ENCODE results near the gene SULT1B1. TPM values are rescaled to one million over a fixed set of nuclear protein-coding genes. Genes with fewer than 3 reads are reported as not detected.

SULT1B1 gene
- total and polyA plus RNA-seq, 5 donors, result 0.18 to 2.7 (median 0.88) TPM

- no peaks in the 10 kb centered on the region for H3K4me1 ChIP-seq (ENCODE audit: control insufficient read depth, insufficient read depth, low read length)
- ATAC-seq (no peak), DNase-seq (no peak)
- H3K27me3 ChIP-seq (ENCODE audit: control insufficient read depth, insufficient read depth), result no peaks in the 10 kb centered on the region
- intact Hi-C loops (cut with DNase I), result no loop called here
- H3K4me3 ChIP-seq (ENCODE audit: low read length), result no peak overlapping the region
- no peaks in the 10 kb centered on the region for H3K9me3 ChIP-seq (ENCODE audit: control insufficient read depth, low read length)
- H3K27ac ChIP-seq (ENCODE audit: low read length), result no peak overlapping the region
- WGBS, result 76% methylated on average over 2 of the region's 2 CpGs
Measured at GRCh38 chr4:69749771-69750170, 10.6 kb downstream of the SULT1B1 start.

GRCh38 chr4:69748173-69748572 is 12.2 kb downstream of the SULT1B1 start:
- 49% methylated on average over 1 of the region's 1 CpG for WGBS
- no peaks in the 10 kb centered on the region for H3K27me3 ChIP-seq (ENCODE audit: control insufficient read depth, insufficient read depth)
- H3K4me1 ChIP-seq (ENCODE audit: control insufficient read depth, insufficient read depth, low read length), result no peaks in the 10 kb centered on the region
- no peaks in the 10 kb centered on the region for H3K9me3 ChIP-seq (ENCODE audit: control insufficient read depth, low read length)
- DNase-seq, result no peak
- ATAC-seq, result no peak
- no peak overlapping the region for H3K4me3 ChIP-seq (ENCODE audit: low read length)
- no peak overlapping the region for H3K27ac ChIP-seq (ENCODE audit: low read length)
- intact Hi-C loops (cut with DNase I), result no loop called here

DNA sequence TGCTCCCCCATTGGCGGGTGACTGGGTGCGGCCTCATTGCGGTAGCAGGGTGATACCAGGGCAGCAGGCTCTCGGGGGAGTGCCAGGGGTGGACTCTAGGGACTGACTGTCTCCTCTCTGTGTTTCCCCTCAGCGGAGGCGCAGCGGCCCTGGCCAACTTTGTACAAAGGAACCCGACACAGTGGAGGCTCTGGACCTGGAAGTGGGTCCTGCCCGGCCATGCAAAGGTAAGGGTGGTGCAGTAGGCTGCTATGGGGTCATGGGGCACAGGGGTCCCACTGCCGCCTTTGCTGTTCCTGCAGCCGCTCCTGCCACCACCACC is 16.3 kb downstream of the SULT1B1 start:
- no peaks in the 10 kb centered on the region for H3K9me3 ChIP-seq (ENCODE audit: control insufficient read depth, low read length)
- no peak overlapping the region for H3K27ac ChIP-seq (ENCODE audit: low read length)
- H3K4me3 ChIP-seq (ENCODE audit: low read length), result no peak overlapping the region
- intact Hi-C loops (cut with DNase I), result no loop called here
- no peaks in the 10 kb centered on the region for H3K27me3 ChIP-seq (ENCODE audit: control insufficient read depth, insufficient read depth)
- 96% methylated on average over 11 of the region's 11 CpGs for WGBS
- H3K4me1 ChIP-seq (ENCODE audit: control insufficient read depth, insufficient read depth, low read length), result no peaks in the 10 kb centered on the region
- DNase-seq, result peak in 2 of 3 donors; percentile 33 to 36
- ATAC-seq, result peak in 1 of 2 donors; percentile 14

- peak in 1 of 2 donors; percentile 11 for ATAC-seq
- Histone ChIP-seq H3K4me3 (ENCODE audit: low read length) (no peak overlapping the region), H3K9me3 (ENCODE audit: control insufficient read depth, low read length) (no peaks in the 10 kb centered on the region), H3K27me3 (ENCODE audit: control insufficient read depth, insufficient read depth) (no peaks in the 10 kb centered on the region), H3K27ac (ENCODE audit: low read length) (no peak overlapping the region), H3K4me1 (ENCODE audit: control insufficient read depth, insufficient read depth, low read length) (no peaks in the 10 kb centered on the region)
- DNase-seq, result peak in 1 of 3 donors; percentile 45
- WGBS, result 91% methylated on average over 13 of the region's 13 CpGs
- intact Hi-C loops (cut with DNase I), result no loop called here
Measured at GRCh38 chr4:69743476-69744156, 16.8 kb downstream of the SULT1B1 start.

DNA sequence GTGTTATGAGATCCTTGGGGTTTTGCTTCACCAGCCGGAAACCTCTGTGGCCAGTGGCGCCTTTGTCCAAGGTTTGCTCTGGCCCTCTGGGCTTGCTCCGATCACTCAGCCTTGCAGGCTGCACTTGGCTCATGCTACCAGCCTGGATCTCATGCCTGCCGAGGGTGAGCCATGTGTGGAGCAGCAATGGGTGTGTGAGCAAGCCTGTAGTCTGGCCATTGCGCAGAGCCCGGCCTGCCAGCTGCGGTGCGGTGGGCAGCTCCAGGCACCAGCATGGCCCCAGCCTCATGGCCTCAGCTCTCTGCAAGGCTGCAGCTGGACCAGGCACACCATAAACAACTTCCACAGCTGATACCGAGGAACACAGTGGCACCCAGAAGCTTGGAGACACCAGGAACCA is 17.8 kb downstream of the SULT1B1 start:
- Histone ChIP-seq H3K4me3 (ENCODE audit: low read length) (no peak overlapping the region), H3K27ac (ENCODE audit: low read length) (no peak overlapping the region), H3K9me3 (ENCODE audit: control insufficient read depth, low read length) (no peaks in the 10 kb centered on the region), H3K4me1 (ENCODE audit: control insufficient read depth, insufficient read depth, low read length) (no peaks in the 10 kb centered on the region), H3K27me3 (ENCODE audit: control insufficient read depth, insufficient read depth) (no peaks in the 10 kb centered on the region)
- peak in 1 of 3 donors; percentile 13 for DNase-seq
- intact Hi-C loops (cut with DNase I), result no loop called here
- 93% methylated on average over 9 of the region's 9 CpGs for WGBS
- no peak for ATAC-seq

GRCh38 chr4:69738872-69739271 is 21.5 kb downstream of the SULT1B1 start:
- H3K4me3 ChIP-seq (ENCODE audit: low read length), result no peak overlapping the region
- no peaks in the 10 kb centered on the region for H3K9me3 ChIP-seq (ENCODE audit: control insufficient read depth, low read length)
- intact Hi-C loops (cut with DNase I), result no loop called here
- WGBS, result 39% methylated on average over 1 of the region's 1 CpG
- no peaks in the 10 kb centered on the region for H3K27me3 ChIP-seq (ENCODE audit: control insufficient read depth, insufficient read depth)
- no peak for ATAC-seq
- H3K27ac ChIP-seq (ENCODE audit: low read length), result no peak overlapping the region
- H3K4me1 ChIP-seq (ENCODE audit: control insufficient read depth, insufficient read depth, low read length), result no peaks in the 10 kb centered on the region
- no peak for DNase-seq

DNA sequence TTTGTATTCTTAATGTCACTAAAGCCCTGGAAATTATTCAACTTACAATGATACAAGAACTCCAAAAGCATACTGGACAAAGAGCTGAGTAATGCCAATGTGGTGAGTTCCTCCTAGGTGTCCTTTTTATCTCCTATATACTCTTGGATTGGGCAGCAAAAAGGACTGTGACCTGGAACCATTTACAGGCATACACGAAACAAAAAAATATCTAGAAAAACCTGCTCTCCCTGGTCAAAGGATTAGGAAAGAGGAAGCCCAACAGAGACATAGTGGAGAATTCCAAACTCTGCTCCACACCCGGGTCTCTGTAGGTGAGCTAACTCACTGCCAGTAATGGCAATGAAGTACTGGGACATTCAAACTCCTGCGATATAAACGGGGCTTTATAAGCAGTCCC is 25.3 kb downstream of the SULT1B1 start:
- H3K9me3 ChIP-seq (ENCODE audit: control insufficient read depth, low read length), result no peaks in the 10 kb centered on the region
- no peaks in the 10 kb centered on the region for H3K27me3 ChIP-seq (ENCODE audit: control insufficient read depth, insufficient read depth)
- H3K4me3 ChIP-seq (ENCODE audit: low read length), result no peak overlapping the region
- no peak for DNase-seq
- no peak overlapping the region for H3K27ac ChIP-seq (ENCODE audit: low read length)
- no peak for ATAC-seq
- intact Hi-C loops (cut with DNase I), result no loop called here
- WGBS, result 89% methylated on average over 4 of the region's 4 CpGs
- no peaks in the 10 kb centered on the region for H3K4me1 ChIP-seq (ENCODE audit: control insufficient read depth, insufficient read depth, low read length)

- intact Hi-C loops (cut with DNase I), result no loop called here
- no peak for ATAC-seq
- Histone ChIP-seq H3K4me1 (ENCODE audit: control insufficient read depth, insufficient read depth, low read length) (no peaks in the 10 kb centered on the region), H3K27ac (ENCODE audit: low read length) (no peak overlapping the region), H3K9me3 (ENCODE audit: control insufficient read depth, low read length) (no peaks in the 10 kb centered on the region), H3K27me3 (ENCODE audit: control insufficient read depth, insufficient read depth) (no peaks in the 10 kb centered on the region), H3K4me3 (ENCODE audit: low read length) (no peak overlapping the region)
- 42% methylated on average over 1 of the region's 1 CpG for WGBS
- DNase-seq, result no peak
Measured at GRCh38 chr4:69731847-69732246, 28.6 kb downstream of the SULT1B1 start.

DNA sequence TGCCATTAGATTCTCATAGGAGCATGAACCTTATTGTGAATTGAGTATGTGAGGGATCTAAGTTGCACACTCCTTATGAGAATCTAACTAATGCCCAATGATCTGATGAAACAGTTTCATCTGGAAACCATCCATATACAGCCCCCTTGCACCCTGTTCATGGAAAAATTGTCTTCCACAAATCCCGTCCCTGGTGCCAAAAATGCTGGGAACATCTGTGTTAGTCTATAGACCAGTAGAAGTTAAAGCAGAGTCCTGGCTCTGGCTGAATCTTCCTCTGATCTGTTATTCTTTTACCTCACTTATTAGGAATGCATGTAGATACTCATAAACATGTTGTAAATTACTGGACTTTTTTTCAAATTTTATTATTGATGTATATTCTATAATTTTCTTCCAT is 29.2 kb downstream of the SULT1B1 start:
- DNase-seq (no peak), ATAC-seq (no peak)
- no peaks in the 10 kb centered on the region for H3K4me1 ChIP-seq (ENCODE audit: control insufficient read depth, insufficient read depth, low read length)
- H3K4me3 ChIP-seq (ENCODE audit: low read length), result no peak overlapping the region
- WGBS, result 57% methylated on average over 1 of the region's 1 CpG
- H3K9me3 ChIP-seq (ENCODE audit: control insufficient read depth, low read length), result no peaks in the 10 kb centered on the region
- no peaks in the 10 kb centered on the region for H3K27me3 ChIP-seq (ENCODE audit: control insufficient read depth, insufficient read depth)
- intact Hi-C loops (cut with DNase I), result no loop called here
- H3K27ac ChIP-seq (ENCODE audit: low read length), result no peak overlapping the region

DNA sequence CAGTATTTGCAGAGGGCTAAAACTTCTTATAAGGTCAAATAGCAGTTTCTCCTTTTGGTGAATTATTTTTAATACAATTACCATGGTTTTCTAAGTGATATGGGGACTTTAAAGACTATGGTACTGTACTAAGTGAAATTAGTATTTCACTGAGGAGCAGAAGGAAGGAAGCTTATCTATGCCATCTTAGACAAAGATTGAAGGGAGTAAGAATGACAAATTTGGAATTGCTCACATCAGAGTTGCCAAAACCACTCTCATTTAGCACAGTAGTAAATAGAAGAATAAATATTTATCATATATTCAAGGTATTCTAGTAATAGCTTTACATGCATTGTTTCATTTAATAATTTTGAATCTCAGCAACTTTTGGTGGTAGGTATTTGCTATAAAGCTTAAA is 30.4 kb downstream of the SULT1B1 start:
- no peak for ATAC-seq
- no peak overlapping the region for H3K27ac ChIP-seq (ENCODE audit: low read length)
- intact Hi-C loops (cut with DNase I), result no loop called here
- no peaks in the 10 kb centered on the region for H3K9me3 ChIP-seq (ENCODE audit: control insufficient read depth, low read length)
- H3K4me3 ChIP-seq (ENCODE audit: low read length), result no peak overlapping the region
- no peak for DNase-seq
- no peaks in the 10 kb centered on the region for H3K27me3 ChIP-seq (ENCODE audit: control insufficient read depth, insufficient read depth)
- no peaks in the 10 kb centered on the region for H3K4me1 ChIP-seq (ENCODE audit: control insufficient read depth, insufficient read depth, low read length)

DNA sequence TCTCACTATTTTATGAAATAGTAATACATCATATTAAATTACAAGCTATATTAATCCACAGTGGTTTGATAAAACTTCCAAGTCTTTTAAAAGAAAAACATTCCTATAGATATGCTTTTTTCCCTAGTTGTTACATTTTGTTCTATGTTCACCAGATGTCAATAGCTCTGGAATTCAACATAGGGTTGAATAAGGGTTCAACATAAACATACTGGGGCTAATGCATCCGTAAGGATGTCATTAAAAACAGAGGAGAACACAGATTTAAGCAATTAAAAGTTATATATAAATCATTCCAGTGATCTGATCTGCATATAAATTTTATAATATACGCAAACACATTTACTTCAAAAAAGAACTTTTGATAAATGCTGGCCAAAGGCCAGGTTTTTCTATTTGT is 32.5 kb downstream of the SULT1B1 start:
- no peaks in the 10 kb centered on the region for H3K9me3 ChIP-seq (ENCODE audit: control insufficient read depth, low read length)
- DNase-seq, result no peak
- H3K27ac ChIP-seq (ENCODE audit: low read length), result no peak overlapping the region
- no peaks in the 10 kb centered on the region for H3K4me1 ChIP-seq (ENCODE audit: control insufficient read depth, insufficient read depth, low read length)
- intact Hi-C loops (cut with DNase I), result no loop called here
- H3K27me3 ChIP-seq (ENCODE audit: control insufficient read depth, insufficient read depth), result no peaks in the 10 kb centered on the region
- no peak for ATAC-seq
- no peak overlapping the region for H3K4me3 ChIP-seq (ENCODE audit: low read length)
- 84% methylated on average over 2 of the region's 2 CpGs for WGBS

DNA sequence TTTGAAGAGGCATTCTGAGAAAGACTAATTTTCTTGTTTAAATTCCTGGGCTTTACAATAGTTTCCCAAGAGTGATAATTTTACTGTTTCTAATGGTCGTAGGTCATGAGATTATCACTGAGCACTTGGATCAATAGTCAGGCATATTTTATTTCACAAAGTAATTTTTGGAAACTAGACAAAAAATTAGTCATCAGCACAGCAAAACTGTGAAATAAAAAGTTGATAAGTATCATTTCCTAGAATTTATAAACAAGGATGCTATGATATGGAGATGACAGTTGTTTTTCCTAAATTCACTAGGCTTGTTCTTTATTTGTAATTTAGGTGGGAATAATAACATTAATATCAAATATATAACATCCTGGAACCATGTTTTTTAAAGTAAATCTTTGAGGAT is 33.0 kb downstream of the SULT1B1 start:
- no peak for DNase-seq
- ATAC-seq, result no peak
- no peaks in the 10 kb centered on the region for H3K9me3 ChIP-seq (ENCODE audit: control insufficient read depth, low read length)
- no peaks in the 10 kb centered on the region for H3K4me1 ChIP-seq (ENCODE audit: control insufficient read depth, insufficient read depth, low read length)
- no peaks in the 10 kb centered on the region for H3K27me3 ChIP-seq (ENCODE audit: control insufficient read depth, insufficient read depth)
- intact Hi-C loops (cut with DNase I), result no loop called here
- H3K4me3 ChIP-seq (ENCODE audit: low read length), result no peak overlapping the region
- no peak overlapping the region for H3K27ac ChIP-seq (ENCODE audit: low read length)
- 51% methylated on average over 1 of the region's 1 CpG for WGBS
